Measurements from ENCODE around the gene CMPK1. TPM values are rescaled to one million over a fixed set of nuclear protein-coding genes. Genes with fewer than 3 reads are reported as not detected.

CMPK1 gene
- total and polyA plus RNA-seq, 2 donors (not counting 1 experiment from before 2014, with no cell fraction given): 65.1 to 87.4 TPM

GRCh38 chr1:47334765-47335435 is 1.3 kb downstream of the CMPK1 start:
- Histone ChIP-seq H3K27me3 (ENCODE audit: control insufficient read depth, insufficient read depth, low read length) (no peaks in the 10 kb centered on the region), H3K4me3 (replicated peaks in 1 of 4; ENCODE audit: control extremely low read depth in 1 of 4, insufficient read depth in 1 of 4, low read depth in 3 of 4, low read length in 4 of 4) (peak overlapping the region; percentile 53 to 86 (median 77)), H4K20me1 (ENCODE audit: control insufficient read depth, extremely low read depth, insufficient read depth, low read length) (no peaks in the 10 kb centered on the region), H3K79me2 (ENCODE audit: control insufficient read depth, insufficient read depth, low read length) (peaks cover 44% of the 10 kb centered on the region), H3K36me3 (ENCODE audit: control insufficient read depth, insufficient read depth, low read length) (no peaks in the 10 kb centered on the region), H3K4me1 (ENCODE audit: control insufficient read depth, extremely low read depth, insufficient read depth, low read length) (no peaks in the 10 kb centered on the region), H3K9me3 (ENCODE audit: control insufficient read depth, insufficient read depth, low read depth, low read length) (no peaks in the 10 kb centered on the region), H3K27ac (ENCODE audit: insufficient read depth, low read length) (peak overlapping the region; percentile 85), H2AFZ (ENCODE audit: low read length) (peak overlapping the region; percentile 17), H3K4me2 (ENCODE audit: extremely low read depth, insufficient read depth, low read length) (peak overlapping the region; percentile 98), H3K9ac (ENCODE audit: insufficient read depth, low read length) (peak overlapping the region; percentile 93)
- no peak for TF ChIP-seq EZH2 (IDR thresholded peaks at IDR 0.05; ENCODE audit: low read length, missing control alignments)
- TF ChIP-seq CTCF (conservative IDR thresholded peaks at IDR 0.05 in 1 of 2, IDR thresholded peaks at IDR 0.05 in 1 of 2; ENCODE audit: low read depth in 1 of 2, low read length in 2 of 2): no peak
- peak in 1 of 2 donors; percentile 11 for DNase-seq (ENCODE audit: low read depth in 2 of 2)

GRCh38 chr1:47337350-47337749 is 3.8 kb downstream of the CMPK1 start:
- TF ChIP-seq CTCF (conservative IDR thresholded peaks at IDR 0.05 in 1 of 2, IDR thresholded peaks at IDR 0.05 in 1 of 2; ENCODE audit: low read depth in 1 of 2, low read length in 2 of 2) (no peak), EZH2 (IDR thresholded peaks at IDR 0.05; ENCODE audit: low read length, missing control alignments) (no peak)
- Histone ChIP-seq H3K4me3 (replicated peaks in 1 of 4; ENCODE audit: control extremely low read depth in 1 of 4, insufficient read depth in 1 of 4, low read depth in 3 of 4, low read length in 4 of 4) (no peak overlapping the region), H3K9me3 (ENCODE audit: control insufficient read depth, insufficient read depth, low read depth, low read length) (no peaks in the 10 kb centered on the region), H4K20me1 (ENCODE audit: control insufficient read depth, extremely low read depth, insufficient read depth, low read length) (no peaks in the 10 kb centered on the region), H3K27me3 (ENCODE audit: control insufficient read depth, insufficient read depth, low read length) (no peaks in the 10 kb centered on the region), H3K79me2 (ENCODE audit: control insufficient read depth, insufficient read depth, low read length) (peaks cover 57% of the 10 kb centered on the region), H3K4me1 (ENCODE audit: control insufficient read depth, extremely low read depth, insufficient read depth, low read length) (no peaks in the 10 kb centered on the region), H3K36me3 (ENCODE audit: control insufficient read depth, insufficient read depth, low read length) (no peaks in the 10 kb centered on the region), H2AFZ (ENCODE audit: low read length) (no peak overlapping the region), H3K27ac (ENCODE audit: insufficient read depth, low read length) (no peak overlapping the region), H3K4me2 (ENCODE audit: extremely low read depth, insufficient read depth, low read length) (no peak overlapping the region), H3K9ac (ENCODE audit: insufficient read depth, low read length) (no peak overlapping the region)
- no peak for DNase-seq (ENCODE audit: low read depth in 2 of 2)

- H3K4me3 ChIP-seq (replicated peaks in 1 of 4; ENCODE audit: control extremely low read depth in 1 of 4, insufficient read depth in 1 of 4, low read depth in 3 of 4, low read length in 4 of 4): no peak overlapping the region
- H3K27ac ChIP-seq (ENCODE audit: insufficient read depth, low read length): no peak overlapping the region
- H2AFZ ChIP-seq (ENCODE audit: low read length): no peak overlapping the region
- H3K79me2 ChIP-seq (ENCODE audit: control insufficient read depth, insufficient read depth, low read length): peaks cover 59% of the 10 kb centered on the region
- H4K20me1 ChIP-seq (ENCODE audit: control insufficient read depth, extremely low read depth, insufficient read depth, low read length): no peaks in the 10 kb centered on the region
- no peaks in the 10 kb centered on the region for H3K27me3 ChIP-seq (ENCODE audit: control insufficient read depth, insufficient read depth, low read length)
- H3K9me3 ChIP-seq (ENCODE audit: control insufficient read depth, insufficient read depth, low read depth, low read length): no peaks in the 10 kb centered on the region
- H3K36me3 ChIP-seq (ENCODE audit: control insufficient read depth, insufficient read depth, low read length): no peaks in the 10 kb centered on the region
- no peaks in the 10 kb centered on the region for H3K4me1 ChIP-seq (ENCODE audit: control insufficient read depth, extremely low read depth, insufficient read depth, low read length)
- no peak for DNase-seq (ENCODE audit: low read depth in 2 of 2)
- H3K4me2 ChIP-seq (ENCODE audit: extremely low read depth, insufficient read depth, low read length): no peak overlapping the region
- TF ChIP-seq EZH2 (IDR thresholded peaks at IDR 0.05; ENCODE audit: low read length, missing control alignments): no peak
- TF ChIP-seq CTCF (conservative IDR thresholded peaks at IDR 0.05 in 1 of 2, IDR thresholded peaks at IDR 0.05 in 1 of 2; ENCODE audit: low read depth in 1 of 2, low read length in 2 of 2): no peak
- no peak overlapping the region for H3K9ac ChIP-seq (ENCODE audit: insufficient read depth, low read length)
These were observed 4.9 kb downstream of the CMPK1 start for GRCh38 chr1:47338249-47339077.
